B cell (primary cell): ENCODE measurements around the gene AKR1A1. TPM values are rescaled to one million over a fixed set of nuclear protein-coding genes. Genes with fewer than 3 reads are reported as not detected.

ENCODE experiments used
- ATAC-seq: fragments of 200-7000 bp; cut with Tn5 transposase; one replicate; pipeline ENCODE4 v1.10.0; 2021; ENCODE audit warnings: low read depth, mild to moderate bottlenecking, moderate number of reproducible peaks, moderate library complexity
- CTCF ChIA-PET: fragments of 350-600 bp; sonication (Branson Sonifier 250); formaldehyde crosslinking; loops from one replicate; lab custom pipeline; 2021; ENCODE audit warnings: antibody characterized with exemption, inconsistent platforms; lab: Charles Lee
- POLR2A ChIA-PET: fragments of 350-600 bp; sonication (Branson Sonifier 250); formaldehyde crosslinking; loops from one replicate; lab custom pipeline; 2021; ENCODE audit warnings: antibody characterized with exemption; lab: Charles Lee
- DNase-seq: peaks from one replicate; pipeline ENCODE4 v3.0.0; 2013
- H2AFZ ChIP-seq: 2 replicates; pipeline ENCODE4 v1.6.1; 2012; ENCODE audit warnings: mild to moderate bottlenecking, low read depth, low read length; ENCODE audit not compliant: insufficient read depth, poor library complexity, severe bottlenecking
- H3K27ac ChIP-seq, 2 donors: 1 replicate in 1 of 2; 2 replicates in 1 of 2; pipeline ENCODE4 v1.5.1; 2012 to 2013; ENCODE audit warnings: low read length in 2 of 2, mild to moderate bottlenecking in 2 of 2, moderate library complexity in 1 of 2
- H3K27me3 ChIP-seq, 4 experiments: fragments of 200-600 bp in 1 of 4; sonication (generic) in 1 of 4; replicated peaks in 1 of 4; 1 replicate in 2 of 4; 2 replicates in 2 of 4; pipeline versions ENCODE4 v1.6.1 to v1.7.0; 2013 to 2016; ENCODE audit warnings: low read length in 3 of 4, mild to moderate bottlenecking in 2 of 4, mixed read lengths in 1 of 4, moderate library complexity in 1 of 4; ENCODE audit not compliant: insufficient read depth in 4 of 4, control insufficient read depth in 3 of 4; ENCODE audit errors: control extremely low read depth in 1 of 4
- H3K36me3 ChIP-seq, 2 experiments: replicated peaks in 1 of 2; 1 replicate in 1 of 2; 2 replicates in 1 of 2; pipeline versions ENCODE4 v1.6.1 to v1.7.1; 2013; ENCODE audit warnings: low read length in 1 of 2; ENCODE audit not compliant: insufficient read depth in 2 of 2, control insufficient read depth in 1 of 2; ENCODE audit errors: control extremely low read depth in 1 of 2, extremely low read depth in 1 of 2
- H3K4me1 ChIP-seq, 2 donors: fragments of 200-600 bp in 1 of 2; sonication (generic) in 1 of 2; 1 replicate in 1 of 2; 2 replicates in 1 of 2; pipeline versions ENCODE4 v1.5.1 to v1.6.1; 2013 to 2017; ENCODE audit warnings: low read length in 2 of 2; ENCODE audit not compliant: control insufficient read depth in 2 of 2, insufficient read depth in 2 of 2
- H3K4me2 ChIP-seq: replicated peaks from 2 replicates; pipeline ENCODE3; 2012; ENCODE audit warnings: mild to moderate bottlenecking, low read depth, low read length; ENCODE audit not compliant: poor library complexity, severe bottlenecking
- H3K4me3 ChIP-seq, 5 experiments: fragments of 200-600 bp in 1 of 5; sonication (generic) in 1 of 5; 1 replicate in 3 of 5; 2 replicates in 2 of 5; pipeline versions ENCODE4 v1.5.1 to v1.7.0; 2011 to 2016; ENCODE audit warnings: low read length in 4 of 5, mild to moderate bottlenecking in 4 of 5, low read depth in 2 of 5, control low read depth in 1 of 5, moderate library complexity in 1 of 5; ENCODE audit not compliant: insufficient read depth in 1 of 5; ENCODE audit errors: control extremely low read depth in 1 of 5, extremely low read depth in 1 of 5
- H3K79me2 ChIP-seq: fragments of 200-600 bp; sonication (generic); one replicate; pipeline ENCODE4 v1.6.0; 2016; ENCODE audit warnings: low read length; ENCODE audit not compliant: control insufficient read depth, insufficient read depth
- H3K9ac ChIP-seq: fragments of 200-600 bp; sonication (generic); 2 replicates; pipeline ENCODE4 v1.6.1; 2017; ENCODE audit warnings: mild to moderate bottlenecking, low read length, moderate library complexity
- H3K9me3 ChIP-seq, 3 donors: one replicate each; pipeline versions ENCODE4 v1.6.1 to v1.7.1; 2013; ENCODE audit warnings: low read length in 2 of 3; ENCODE audit not compliant: control insufficient read depth in 2 of 3, insufficient read depth in 1 of 3; ENCODE audit errors: control extremely low read depth in 1 of 3
- H4K20me1 ChIP-seq: 2 replicates; pipeline ENCODE4 v1.6.0; 2012; ENCODE audit warnings: mild to moderate bottlenecking, low read length; ENCODE audit not compliant: insufficient read depth, control insufficient read depth, poor library complexity, severe bottlenecking
- H3K27ac Mint-ChIP-seq: one replicate; pipeline ENCODE4 v1.8.0; 2021; ENCODE audit warnings: mixed read lengths
- H3K27me3 Mint-ChIP-seq: one replicate; pipeline ENCODE4 v1.8.0; 2021; ENCODE audit warnings: mixed read lengths
- H3K4me1 Mint-ChIP-seq: one replicate; pipeline ENCODE4 v1.8.0; 2021; ENCODE audit warnings: mixed read lengths
- H3K4me3 Mint-ChIP-seq: one replicate; pipeline ENCODE4 v1.8.0; 2021; ENCODE audit warnings: mixed read lengths
- H3K9me3 Mint-ChIP-seq: one replicate; pipeline ENCODE4 v1.8.0; 2022; ENCODE audit warnings: mixed read lengths; ENCODE audit not compliant: insufficient read depth
- CTCF ChIP-seq: fragments of 200-600 bp; IDR thresholded peaks from one replicate; pipeline ENCODE4 v1.8.0; 2022; ENCODE audit warnings: antibody characterized with exemption, mild to moderate bottlenecking
- EZH2 ChIP-seq: IDR thresholded peaks from 2 replicates; pipeline ENCODE4 v1.6.1; 2012; ENCODE audit warnings: borderline replicate concordance, low read depth, mild to moderate bottlenecking, moderate library complexity, low read length; ENCODE audit not compliant: insufficient read depth, poor library complexity, severe bottlenecking
- WGBS: methylation state at CpG from one replicate; pipeline ENCODE4 v1.1.5; 2013; ENCODE audit warnings: missing lambda C conversion rate; ENCODE audit not compliant: insufficient coverage; 5-methylcytosine and 5-hydroxymethylcytosine counted together
- intact Hi-C: fragments of 100-400 bp; cut with micrococcal nuclease; formaldehyde crosslinking; loops from one replicate; pipeline ENCODE4 v1.10.0; 2022
- polyA plus RNA-seq: library from polyadenylated mRNA; depleted of rRNA; stranded (reverse); fragments of >200 nt; gene quantifications from 2 replicates; pipeline ENCODE4 v1.2.3, GENCODE V29; 2012
- total RNA-seq, 2 donors: library from RNA; stranded (reverse); fragments of 120-200 nt in 1 of 2; gene quantifications; 1 replicate in 1 of 2; 2 replicates in 1 of 2; pipeline versions ENCODE4 v1.2.3 to v1.2.4, GENCODE V29; 2013 to 2022

The AKR1A1 gene
- total and polyA plus RNA-seq, 2 donors (not counting 1 experiment from before 2014, with no cell fraction given) = 145 to 163 TPM

GRCh38 chr1:45584351-45585109, 33.9 kb downstream of the AKR1A1 start:
- Histone ChIP-seq H3K27ac (peak overlapping the region; percentile 80 to 82), H3K4me2 (peak overlapping the region; percentile 89), H3K79me2 (peaks cover 53% of the 10 kb centered on the region), H3K9me3 (peaks cover 0 to 10% (median 0%) of the 10 kb centered on the region in 3 donors), H3K4me1 (peaks cover 42 to 53% of the 10 kb centered on the region in 2 donors), H3K27me3 (no peaks in the 10 kb centered on the region), H4K20me1 (peaks cover 44% of the 10 kb centered on the region), H3K9ac (peak overlapping the region; percentile 92), H3K36me3 (no peaks in the 10 kb centered on the region), H2AFZ (peak overlapping the region; percentile 94), H3K4me3 (peak overlapping the region; percentile 91 to 100 (median 97))
- peaks cover 48% of the 10 kb centered on the region for H3K4me1 Mint-ChIP-seq
- TF ChIP-seq EZH2 = no peak
- peak; percentile 11 for TF ChIP-seq CTCF
- ChIA-PET CTCF (interaction anchor here (0.6 to 6.9 kb wide), 5 partner anchors 14 to 354 kb away, joined by 3 to 57 read pairs (median 3); no protein-coding TSS in a partner anchor), POLR2A (interaction anchor here (0.6 to 4.1 kb wide), 8 partner anchors 17 to 719 kb away, joined by 3 to 31 read pairs (median 6); partner anchors contain the start of genes GPBP1L1, LRRC41, MUTYH and PRDX1)
- H3K27ac Mint-ChIP-seq = peak overlapping the region; percentile 97
- ATAC-seq = peak; percentile 44
- H3K9me3 Mint-ChIP-seq = no peaks in the 10 kb centered on the region
- H3K27me3 Mint-ChIP-seq = no peaks in the 10 kb centered on the region
- under 1% methylated on average over 58 of the region's 59 CpGs for WGBS
- H3K4me3 Mint-ChIP-seq = peak overlapping the region; percentile 99
- peak; percentile 93 for DNase-seq
- intact Hi-C loops = loop anchor here (1.0 to 5.0 kb wide), 6 partner anchors 42 to 598 kb away; partner anchors contain the start of genes EIF2B3, MAST2, MUTYH and PRDX1

- intact Hi-C loops = no loop called here
- no peaks in the 10 kb centered on the region for H3K9me3 Mint-ChIP-seq
- ATAC-seq = no peak
- H3K9ac ChIP-seq = peak overlapping the region; percentile 92
- no peak for TF ChIP-seq EZH2
- no peak for TF ChIP-seq CTCF
- H3K4me3 Mint-ChIP-seq = peak overlapping the region; percentile 99
- H3K27ac ChIP-seq = peak overlapping the region; percentile 80 to 82
- H3K4me3 ChIP-seq = peak overlapping the region; percentile 82 to 100 (median 95)
- H3K4me1 Mint-ChIP-seq = peaks cover 50% of the 10 kb centered on the region
- peaks cover 0 to 10% (median 0%) of the 10 kb centered on the region in 3 donors for H3K9me3 ChIP-seq
- CTCF ChIA-PET = interaction anchor here (0.6 to 1.3 kb wide), 5 partner anchors 14 to 354 kb away, joined by 3 to 4 read pairs (median 3); no protein-coding TSS in a partner anchor
- peak overlapping the region; percentile 89 for H3K4me2 ChIP-seq
- whole genome bisulfite sequencing = 0% methylated on average over 1 of the region's 5 CpGs
- peaks cover 42 to 58% of the 10 kb centered on the region in 2 donors for H3K4me1 ChIP-seq
- DNase-seq = no peak
- peak overlapping the region; percentile 91 for H3K27ac Mint-ChIP-seq
- POLR2A ChIA-PET = interaction anchor here (0.6 to 4.1 kb wide), 6 partner anchors 24 to 718 kb away, joined by 4 to 31 read pairs (median 6); partner anchors contain the start of genes LRRC41, MUTYH, PRDX1 and TOE1
- peaks cover 50% of the 10 kb centered on the region for H4K20me1 ChIP-seq
- peaks cover 58% of the 10 kb centered on the region for H3K79me2 ChIP-seq
- H3K27me3 ChIP-seq = no peaks in the 10 kb centered on the region
- no peaks in the 10 kb centered on the region for H3K36me3 ChIP-seq
- H3K27me3 Mint-ChIP-seq = no peaks in the 10 kb centered on the region
- no peak overlapping the region for H2AFZ ChIP-seq
Measured at GRCh38 chr1:45585110-45585426, 34.4 kb downstream of the AKR1A1 start.
